ENCODE data around the gene MFSD6. TPM values are rescaled to one million over a fixed set of nuclear protein-coding genes. Genes with fewer than 3 reads are reported as not detected.

MFSD6 gene
- total RNA-seq, 5 donors from 2014 or later (not counting 1 experiment from before 2014, with no cell fraction given), result 42.3 to 47.4 (median 44.4) TPM

- Histone ChIP-seq H3K4me1 (ENCODE audit: control insufficient read depth in 1 of 2, extremely low read depth in 1 of 2, insufficient read depth in 2 of 2, low read length in 2 of 2) (peaks cover 5 to 16% of the 10 kb centered on the region in 2 experiments), H3K9me3 (no peaks in the 10 kb centered on the region), H3K36me3 (ENCODE audit: control insufficient read depth in 2 of 2, extremely low read depth in 1 of 2, insufficient read depth in 1 of 2, low read length in 1 of 2) (peaks cover 0 to 7% of the 10 kb centered on the region in 2 donors), H3K27me3 (replicated peaks in 1 of 2; ENCODE audit: control insufficient read depth in 2 of 2, extremely low read depth in 1 of 2, insufficient read depth in 2 of 2, low read length in 1 of 2) (no peaks in the 10 kb centered on the region), H3K27ac (ENCODE audit: low read length) (no peak overlapping the region), H3K4me3 (ENCODE audit: control insufficient read depth in 1 of 2, extremely low read depth in 1 of 2, low read length in 1 of 2) (no peak overlapping the region)
- Mint-ChIP-seq H3K27ac (peak overlapping the region in 1 of 2 donors; percentile 5), H3K4me1 (peaks cover 76 to 84% (median 81%) of the 10 kb centered on the region in 3 donors), H3K36me3 (peaks cover 30% of the 10 kb centered on the region), H3K9me3 (no peaks in the 10 kb centered on the region), H3K27me3 (no peaks in the 10 kb centered on the region), H3K4me3 (no peak overlapping the region)
- no CpG with 5 or more reads among the region's 1 CpG for WGBS (ENCODE audit: insufficient coverage)
- ATAC-seq (replicated peaks in 1 of 4) (no peak), DNase-seq (no peak)
- CTCF ChIA-PET, result no interaction called here
- POLR2A ChIA-PET, result interaction anchor here in 1 of 2 donors (0.7 kb wide), 1 partner anchor 37 kb away, joined by 3 read pairs; no protein-coding TSS in a partner anchor
These were observed 36.8 kb downstream of the MFSD6 start for GRCh38 chr2:190444976-190445375.

DNA sequence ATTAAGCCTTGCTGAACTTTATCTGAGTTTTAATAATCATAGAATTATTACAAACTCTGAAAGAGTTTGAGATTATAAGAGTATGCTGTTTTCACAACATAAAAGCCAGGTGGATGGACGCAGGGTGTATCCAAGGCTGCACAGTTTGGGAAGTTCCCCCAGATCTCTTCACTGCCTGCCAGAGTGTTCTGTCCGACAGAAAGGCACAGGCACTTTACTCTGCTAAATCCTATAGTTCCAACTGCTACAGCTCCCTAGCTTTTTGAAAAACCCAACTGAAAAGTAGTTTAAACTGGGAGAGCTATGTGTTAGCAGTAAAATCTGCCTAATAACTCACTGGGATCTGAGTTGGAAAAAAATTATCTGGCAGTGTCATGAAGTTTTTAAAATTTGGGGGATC, 38.0 kb downstream of the MFSD6 start:
- DNase-seq, result no peak
- POLR2A ChIA-PET, result interaction anchor here in 1 of 2 donors (0.6 to 0.7 kb wide), 2 partner anchors 56 to 1942 kb away, joined by 3 to 5 read pairs; no protein-coding TSS in a partner anchor
- Histone ChIP-seq H3K27me3 (replicated peaks in 1 of 2; ENCODE audit: control insufficient read depth in 2 of 2, extremely low read depth in 1 of 2, insufficient read depth in 2 of 2, low read length in 1 of 2) (no peaks in the 10 kb centered on the region), H3K4me1 (ENCODE audit: control insufficient read depth in 1 of 2, extremely low read depth in 1 of 2, insufficient read depth in 2 of 2, low read length in 2 of 2) (peaks cover 3 to 10% of the 10 kb centered on the region in 2 experiments), H3K36me3 (ENCODE audit: control insufficient read depth in 2 of 2, extremely low read depth in 1 of 2, insufficient read depth in 1 of 2, low read length in 1 of 2) (peaks cover 1 to 4% of the 10 kb centered on the region in 2 donors), H3K9me3 (no peaks in the 10 kb centered on the region), H3K27ac (ENCODE audit: low read length) (no peak overlapping the region), H3K4me3 (ENCODE audit: control insufficient read depth in 1 of 2, extremely low read depth in 1 of 2, low read length in 1 of 2) (no peak overlapping the region)
- H3K36me3 Mint-ChIP-seq, result peaks cover 32% of the 10 kb centered on the region
- ATAC-seq (replicated peaks in 1 of 4), result no peak
- no peak overlapping the region for H3K4me3 Mint-ChIP-seq
- WGBS (ENCODE audit: insufficient coverage), result no CpG with 5 or more reads among the region's 2 CpGs
- no peak overlapping the region for H3K27ac Mint-ChIP-seq
- H3K4me1 Mint-ChIP-seq, result peaks cover 73 to 82% (median 75%) of the 10 kb centered on the region in 3 donors
- H3K27me3 Mint-ChIP-seq, result no peaks in the 10 kb centered on the region
- no peaks in the 10 kb centered on the region for H3K9me3 Mint-ChIP-seq
- CTCF ChIA-PET, result interaction anchor here in 1 of 2 donors (0.6 to 1.6 kb wide), 5 partner anchors 9 to 1353 kb away, joined by 3 to 6 read pairs (median 4); no protein-coding TSS in a partner anchor

GRCh38 chr2:190446750-190447516, 38.8 kb downstream of the MFSD6 start:
- Histone ChIP-seq H3K36me3 (ENCODE audit: control insufficient read depth in 2 of 2, extremely low read depth in 1 of 2, insufficient read depth in 1 of 2, low read length in 1 of 2) (peaks cover 0 to 4% of the 10 kb centered on the region in 2 donors), H3K27ac (ENCODE audit: low read length) (no peak overlapping the region), H3K4me1 (ENCODE audit: control insufficient read depth in 1 of 2, extremely low read depth in 1 of 2, insufficient read depth in 2 of 2, low read length in 2 of 2) (peaks cover 3 to 4% of the 10 kb centered on the region in 2 experiments), H3K9me3 (no peaks in the 10 kb centered on the region), H3K27me3 (replicated peaks in 1 of 2; ENCODE audit: control insufficient read depth in 2 of 2, extremely low read depth in 1 of 2, insufficient read depth in 2 of 2, low read length in 1 of 2) (no peaks in the 10 kb centered on the region), H3K4me3 (ENCODE audit: control insufficient read depth in 1 of 2, extremely low read depth in 1 of 2, low read length in 1 of 2) (no peak overlapping the region)
- ChIA-PET POLR2A (interaction anchor here in 1 of 2 donors (0.6 to 0.7 kb wide), 3 partner anchors 36 to 220 kb away, joined by 3 read pairs; no protein-coding TSS in a partner anchor), CTCF (interaction anchor here (0.6 to 1.6 kb wide), 6 partner anchors 9 to 937 kb away, joined by 3 to 6 read pairs (median 4); no protein-coding TSS in a partner anchor)
- no peak for ATAC-seq (replicated peaks in 1 of 4)
- no peak for DNase-seq
- Mint-ChIP-seq H3K9me3 (no peaks in the 10 kb centered on the region), H3K4me3 (no peak overlapping the region), H3K36me3 (peaks cover 34% of the 10 kb centered on the region), H3K4me1 (peaks cover 74 to 82% (median 74%) of the 10 kb centered on the region in 3 donors), H3K27ac (no peak overlapping the region), H3K27me3 (no peaks in the 10 kb centered on the region)
- 100% methylated on average over 1 of the region's 3 CpGs for WGBS (ENCODE audit: insufficient coverage)

DNA sequence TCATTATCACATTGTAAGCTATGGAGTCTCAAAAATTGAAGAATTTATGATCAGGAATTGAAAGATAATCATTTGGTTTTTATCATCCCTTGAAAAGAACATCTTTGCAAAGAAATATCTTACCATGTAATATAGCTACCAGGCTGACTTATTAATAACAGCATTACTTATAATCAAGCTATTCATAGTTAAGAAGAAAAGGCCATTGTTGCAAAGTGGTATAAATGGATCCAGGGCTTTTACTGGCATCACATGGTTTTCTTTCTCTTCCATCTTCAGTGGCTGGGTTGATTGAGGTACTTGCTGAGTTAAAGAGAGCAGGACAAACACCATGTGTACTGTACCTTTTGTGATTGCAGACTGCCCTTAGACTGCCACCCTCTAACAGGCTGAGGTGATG, 39.6 kb downstream of the MFSD6 start:
- ChIA-PET CTCF (interaction anchor here (0.5 to 1.6 kb wide), 3 partner anchors 10 to 139 kb away, joined by 3 read pairs; no protein-coding TSS in a partner anchor), POLR2A (interaction anchor here in 1 of 2 donors (0.6 kb wide), 1 partner anchor 511 kb away, joined by 3 read pairs; no protein-coding TSS in a partner anchor)
- peaks cover 0 to 4% of the 10 kb centered on the region in 2 donors for H3K36me3 ChIP-seq (ENCODE audit: control insufficient read depth in 2 of 2, extremely low read depth in 1 of 2, insufficient read depth in 1 of 2, low read length in 1 of 2)
- no peaks in the 10 kb centered on the region for H3K27me3 ChIP-seq (replicated peaks in 1 of 2; ENCODE audit: control insufficient read depth in 2 of 2, extremely low read depth in 1 of 2, insufficient read depth in 2 of 2, low read length in 1 of 2)
- no peak overlapping the region for H3K27ac Mint-ChIP-seq
- peaks cover 3 to 4% of the 10 kb centered on the region in 2 experiments for H3K4me1 ChIP-seq (ENCODE audit: control insufficient read depth in 1 of 2, extremely low read depth in 1 of 2, insufficient read depth in 2 of 2, low read length in 2 of 2)
- peaks cover 34% of the 10 kb centered on the region for H3K36me3 Mint-ChIP-seq
- DNase-seq, result no peak
- peaks cover 71 to 79% (median 72%) of the 10 kb centered on the region in 3 donors for H3K4me1 Mint-ChIP-seq
- ATAC-seq (replicated peaks in 1 of 4), result no peak
- no peak overlapping the region for H3K27ac ChIP-seq (ENCODE audit: low read length)
- no peaks in the 10 kb centered on the region for H3K9me3 Mint-ChIP-seq
- H3K27me3 Mint-ChIP-seq, result no peaks in the 10 kb centered on the region
- no peaks in the 10 kb centered on the region for H3K9me3 ChIP-seq
- no peak overlapping the region for H3K4me3 Mint-ChIP-seq
- H3K4me3 ChIP-seq (ENCODE audit: control insufficient read depth in 1 of 2, extremely low read depth in 1 of 2, low read length in 1 of 2), result no peak overlapping the region

GRCh38 chr2:190449925-190450324, 41.8 kb downstream of the MFSD6 start:
- Mint-ChIP-seq H3K27me3 (no peaks in the 10 kb centered on the region), H3K36me3 (peaks cover 46% of the 10 kb centered on the region), H3K9me3 (no peaks in the 10 kb centered on the region), H3K4me3 (no peak overlapping the region), H3K27ac (no peak overlapping the region), H3K4me1 (peaks cover 59 to 75% (median 60%) of the 10 kb centered on the region in 3 donors)
- ChIA-PET POLR2A (interaction anchor here in 1 of 2 donors (0.6 kb wide), 1 partner anchor 162 kb away, joined by 4 read pairs; no protein-coding TSS in a partner anchor), CTCF (no interaction called here)
- no peak overlapping the region for H3K4me3 ChIP-seq (ENCODE audit: control insufficient read depth in 1 of 2, extremely low read depth in 1 of 2, low read length in 1 of 2)
- ATAC-seq (replicated peaks in 1 of 4) (no peak), DNase-seq (no peak)
- no CpG with 5 or more reads among the region's 3 CpGs for WGBS (ENCODE audit: insufficient coverage)
- no peaks in the 10 kb centered on the region for H3K9me3 ChIP-seq
- no peaks in the 10 kb centered on the region for H3K27me3 ChIP-seq (replicated peaks in 1 of 2; ENCODE audit: control insufficient read depth in 2 of 2, extremely low read depth in 1 of 2, insufficient read depth in 2 of 2, low read length in 1 of 2)
- peaks cover 4 to 14% of the 10 kb centered on the region in 2 donors for H3K36me3 ChIP-seq (ENCODE audit: control insufficient read depth in 2 of 2, extremely low read depth in 1 of 2, insufficient read depth in 1 of 2, low read length in 1 of 2)
- no peak overlapping the region for H3K27ac ChIP-seq (ENCODE audit: low read length)
- no peaks in the 10 kb centered on the region for H3K4me1 ChIP-seq (ENCODE audit: control insufficient read depth in 1 of 2, extremely low read depth in 1 of 2, insufficient read depth in 2 of 2, low read length in 2 of 2)

DNA sequence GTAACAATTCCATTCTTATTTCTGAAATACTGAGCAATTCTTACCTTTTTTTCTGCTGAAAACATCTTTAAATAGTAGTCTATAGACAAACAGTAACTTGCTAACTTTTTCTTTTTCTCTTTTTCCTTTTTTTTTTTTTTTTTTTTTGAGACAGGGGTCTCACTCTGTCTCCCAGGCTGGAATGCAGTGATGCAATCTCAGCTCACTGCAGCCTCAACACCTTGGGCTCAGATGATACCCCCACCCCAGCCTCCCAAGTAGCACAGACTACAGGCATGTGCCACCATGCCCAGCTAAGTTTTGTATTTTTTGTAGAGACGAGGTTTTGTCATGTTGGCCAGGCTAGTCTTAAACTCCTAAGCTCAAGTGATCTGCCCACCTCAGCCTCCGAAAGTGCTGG, 42.2 kb downstream of the MFSD6 start:
- no peaks in the 10 kb centered on the region for H3K9me3 ChIP-seq
- no peaks in the 10 kb centered on the region for H3K9me3 Mint-ChIP-seq
- DNase-seq (no peak), ATAC-seq (replicated peaks in 1 of 4) (no peak)
- peaks cover 4 to 14% of the 10 kb centered on the region in 2 donors for H3K36me3 ChIP-seq (ENCODE audit: control insufficient read depth in 2 of 2, extremely low read depth in 1 of 2, insufficient read depth in 1 of 2, low read length in 1 of 2)
- no peak overlapping the region for H3K4me3 Mint-ChIP-seq
- H3K4me3 ChIP-seq (ENCODE audit: control insufficient read depth in 1 of 2, extremely low read depth in 1 of 2, low read length in 1 of 2), result no peak overlapping the region
- ChIA-PET CTCF (interaction anchor here in 1 of 2 donors (0.6 to 0.7 kb wide), 2 partner anchors 51 to 100 kb away, joined by 4 to 11 read pairs; no protein-coding TSS in a partner anchor), POLR2A (interaction anchor here in 1 of 2 donors (0.6 kb wide), 1 partner anchor 162 kb away, joined by 4 read pairs; no protein-coding TSS in a partner anchor)
- peaks cover 57 to 71% (median 58%) of the 10 kb centered on the region in 3 donors for H3K4me1 Mint-ChIP-seq
- no peak overlapping the region for H3K27ac Mint-ChIP-seq
- H3K36me3 Mint-ChIP-seq, result peaks cover 46% of the 10 kb centered on the region
- no peaks in the 10 kb centered on the region for H3K4me1 ChIP-seq (ENCODE audit: control insufficient read depth in 1 of 2, extremely low read depth in 1 of 2, insufficient read depth in 2 of 2, low read length in 2 of 2)
- no peaks in the 10 kb centered on the region for H3K27me3 Mint-ChIP-seq
- no CpG with 5 or more reads among the region's 2 CpGs for whole genome bisulfite sequencing (ENCODE audit: insufficient coverage)
- no peak overlapping the region for H3K27ac ChIP-seq (ENCODE audit: low read length)
- no peaks in the 10 kb centered on the region for H3K27me3 ChIP-seq (replicated peaks in 1 of 2; ENCODE audit: control insufficient read depth in 2 of 2, extremely low read depth in 1 of 2, insufficient read depth in 2 of 2, low read length in 1 of 2)
